GM12864 (cell line): ENCODE measurements around the gene MCM9.

Experiments used
- DNase-seq: peaks from one replicate; pipeline ENCODE4 v3.0.0-alpha.2; 2011; ENCODE audit warnings: low read depth
- H3K4me3 ChIP-seq: 2 replicates; pipeline ENCODE4 v1.5.1; 2011; ENCODE audit warnings: mild to moderate bottlenecking, low read depth, low read length, control low read depth
- TF ChIP-seq, protein P1 (sequence below): IDR thresholded peaks from 2 replicates; pipeline ENCODE4 v1.5.1; 2011; ENCODE audit warnings: low read depth, mild to moderate bottlenecking, moderate library complexity, low read length, control low read depth, inconsistent platforms; ENCODE audit errors: missing control alignments

Gene MCM9

DNA sequence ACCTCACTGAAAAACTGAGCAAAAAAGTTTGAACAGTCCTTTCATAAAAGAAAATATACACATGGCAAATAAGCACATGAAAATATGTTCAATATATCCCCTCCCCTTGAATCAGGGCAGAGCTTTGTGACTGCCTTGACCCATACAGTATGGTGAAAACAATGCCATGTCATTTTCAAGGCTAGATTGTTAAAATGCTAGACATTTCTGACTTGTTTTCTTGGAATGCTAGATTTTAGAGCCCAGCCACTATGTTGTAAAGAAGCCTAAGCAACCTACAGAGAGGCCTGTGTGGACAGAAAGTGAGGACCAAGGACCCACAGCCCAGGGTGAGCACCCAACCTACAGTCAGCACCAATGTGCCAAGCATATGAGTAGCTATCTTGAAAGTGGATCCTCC lies 58.1 kb downstream of the MCM9 start:
- no peak for DNase-seq
- TF ChIP-seq, protein P1, sequence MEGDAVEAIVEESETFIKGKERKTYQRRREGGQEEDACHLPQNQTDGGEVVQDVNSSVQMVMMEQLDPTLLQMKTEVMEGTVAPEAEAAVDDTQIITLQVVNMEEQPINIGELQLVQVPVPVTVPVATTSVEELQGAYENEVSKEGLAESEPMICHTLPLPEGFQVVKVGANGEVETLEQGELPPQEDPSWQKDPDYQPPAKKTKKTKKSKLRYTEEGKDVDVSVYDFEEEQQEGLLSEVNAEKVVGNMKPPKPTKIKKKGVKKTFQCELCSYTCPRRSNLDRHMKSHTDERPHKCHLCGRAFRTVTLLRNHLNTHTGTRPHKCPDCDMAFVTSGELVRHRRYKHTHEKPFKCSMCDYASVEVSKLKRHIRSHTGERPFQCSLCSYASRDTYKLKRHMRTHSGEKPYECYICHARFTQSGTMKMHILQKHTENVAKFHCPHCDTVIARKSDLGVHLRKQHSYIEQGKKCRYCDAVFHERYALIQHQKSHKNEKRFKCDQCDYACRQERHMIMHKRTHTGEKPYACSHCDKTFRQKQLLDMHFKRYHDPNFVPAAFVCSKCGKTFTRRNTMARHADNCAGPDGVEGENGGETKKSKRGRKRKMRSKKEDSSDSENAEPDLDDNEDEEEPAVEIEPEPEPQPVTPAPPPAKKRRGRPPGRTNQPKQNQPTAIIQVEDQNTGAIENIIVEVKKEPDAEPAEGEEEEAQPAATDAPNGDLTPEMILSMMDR: no peak
- H3K4me3 ChIP-seq: no peak overlapping the region

DNA sequence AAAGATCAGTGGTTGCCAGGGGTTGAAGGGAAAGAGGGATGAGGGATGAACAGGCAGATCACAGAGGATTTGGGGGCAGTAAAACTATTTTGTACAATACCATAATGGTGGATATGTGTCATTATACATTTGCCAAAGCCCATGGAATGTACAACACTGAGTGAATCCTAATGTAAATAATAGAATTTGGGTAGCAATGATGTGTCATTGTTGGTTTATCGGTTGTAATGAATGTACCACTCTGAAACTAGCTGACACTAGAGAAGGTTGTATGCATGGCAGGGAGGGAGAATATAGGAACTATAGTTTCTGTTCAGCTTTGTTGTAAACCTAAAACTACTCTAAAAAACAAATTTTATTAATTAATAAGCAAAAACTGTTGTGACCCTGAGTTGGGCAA lies 58.8 kb downstream of the MCM9 start:
- TF ChIP-seq, protein P1: no peak
- H3K4me3 ChIP-seq: no peak overlapping the region
- DNase-seq: no peak

DNA sequence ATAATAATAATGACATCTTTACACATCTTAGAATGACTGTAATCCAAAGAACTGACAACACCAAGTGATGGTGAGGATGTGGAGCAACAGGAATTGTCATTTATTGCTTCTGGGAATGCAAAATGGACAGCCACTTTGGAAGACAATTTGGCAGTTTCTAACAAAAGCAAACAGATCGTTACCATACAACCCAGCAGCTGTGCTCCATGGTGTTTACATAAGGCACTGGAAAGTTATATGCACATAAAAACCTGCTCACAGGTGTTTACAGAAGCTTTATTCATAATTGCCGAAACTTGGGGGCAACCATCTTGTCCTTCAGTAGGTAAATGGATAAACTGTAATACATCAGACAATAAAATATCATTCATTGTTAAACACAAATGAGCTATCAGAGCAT lies 59.3 kb downstream of the MCM9 start:
- DNase-seq: no peak
- TF ChIP-seq, protein P1: no peak
- no peak overlapping the region for H3K4me3 ChIP-seq

DNA sequence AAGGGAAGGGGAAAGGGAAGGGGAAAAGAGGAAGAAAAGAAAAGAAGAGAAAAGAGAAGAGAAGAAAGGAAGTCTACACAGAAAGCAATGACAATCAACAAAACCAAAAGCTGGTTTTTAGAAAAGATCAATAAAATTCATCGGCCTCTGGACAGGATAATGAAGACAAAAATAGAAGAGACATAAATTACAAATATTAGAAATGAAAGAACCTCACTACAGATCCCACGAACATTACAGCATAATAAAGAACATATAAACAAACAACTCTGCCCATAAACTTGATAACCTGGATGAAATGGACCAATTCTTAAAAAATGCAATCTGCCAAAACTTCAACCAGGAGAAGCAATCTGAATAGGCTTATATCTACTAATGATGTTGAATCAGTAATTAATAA lies 61.7 kb downstream of the MCM9 start:
- no peak for DNase-seq
- TF ChIP-seq, protein P1: no peak
- no peak overlapping the region for H3K4me3 ChIP-seq

DNA sequence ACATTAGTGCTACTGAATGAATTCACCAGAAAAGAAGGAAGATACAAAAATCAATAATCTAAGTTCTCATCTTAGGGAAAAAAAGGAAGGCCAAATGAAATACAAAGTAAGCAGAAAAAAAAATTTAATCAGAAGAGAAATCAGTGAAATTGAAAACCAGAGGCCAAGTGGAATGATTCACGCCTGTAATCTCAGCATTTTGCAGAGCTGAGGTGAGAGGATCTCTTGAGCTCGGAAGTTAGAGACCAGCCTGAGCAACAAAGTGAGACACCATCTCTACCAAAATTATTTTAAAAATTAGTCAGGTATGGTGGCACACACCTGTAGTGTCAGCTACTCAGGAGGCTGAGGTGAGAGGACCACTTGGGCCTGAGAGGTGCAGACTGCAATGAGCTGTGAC lies 62.2 kb downstream of the MCM9 start:
- DNase-seq: no peak
- TF ChIP-seq, protein P1: no peak
- H3K4me3 ChIP-seq: no peak overlapping the region

DNA sequence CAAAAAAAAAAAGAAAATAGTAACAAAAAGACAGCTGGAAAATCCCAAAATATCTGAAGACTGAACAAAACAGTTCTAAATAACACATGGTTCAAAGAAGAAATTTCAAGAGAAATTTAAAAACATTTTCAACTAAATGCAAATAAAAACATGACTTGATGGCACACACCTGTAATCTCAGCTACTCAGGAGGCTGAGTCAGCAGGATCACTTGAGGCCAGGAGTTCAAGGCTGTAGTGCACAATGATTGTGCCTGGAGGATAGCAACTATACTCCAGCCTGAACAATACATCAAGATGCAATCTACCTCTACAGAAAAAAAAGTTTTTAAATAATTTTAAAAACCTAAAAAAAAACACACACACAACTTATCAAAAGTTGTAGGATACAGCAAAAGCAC lies 62.6 kb downstream of the MCM9 start:
- TF ChIP-seq, protein P1: no peak

DNA sequence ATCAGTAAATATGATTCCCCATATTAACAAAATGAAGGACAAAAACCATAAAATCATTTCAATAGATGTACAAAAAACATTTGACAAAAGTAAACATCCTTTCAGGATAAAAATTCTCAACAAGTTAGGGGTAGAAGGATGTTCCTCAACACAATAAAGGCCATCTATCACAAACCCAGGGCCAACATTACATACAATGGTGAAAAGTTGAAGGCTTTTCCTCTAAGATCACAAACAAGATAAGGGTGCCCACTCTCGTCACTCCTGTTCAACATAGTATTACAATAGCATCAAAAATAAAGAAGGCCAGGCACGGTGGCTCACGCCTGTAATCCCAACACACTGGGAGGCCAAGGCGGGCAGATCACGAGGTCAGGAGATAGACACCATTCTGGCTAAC lies 63.6 kb downstream of the MCM9 start:
- TF ChIP-seq, protein P1: no peak
- no peak for DNase-seq

More for the DNA sequence above, 62.6 kb downstream of the MCM9 start:
- no peak overlapping the region for H3K4me3 ChIP-seq
- DNase-seq: no peak

More for the DNA sequence above, 63.6 kb downstream of the MCM9 start:
- H3K4me3 ChIP-seq: no peak overlapping the region
